MCF 10A (cell line): ENCODE measurements around the gene PPP1R1C. TPM values are rescaled to one million over a fixed set of nuclear protein-coding genes. Genes with fewer than 3 reads are reported as not detected.

Experiments used
- BruUV-seq: library from RNA; stranded (reverse); fragments of 400-500 nt; replicated peaks from 2 replicates; lab custom pipeline; 2021; lab: Mats Ljungman, UMichigan
- CTCF ChIA-PET: fragments of 300-600 bp; sonication (Branson Sonifier 250); formaldehyde crosslinking; extraction: SDS; loops from one replicate; lab custom pipeline; 2021; ENCODE audit warnings: antibody characterized with exemption, inconsistent platforms; lab: Yijun Ruan, JAX
- POLR2A ChIA-PET: fragments of 300-600, 350-650 bp; sonication (Branson Sonifier 250); formaldehyde crosslinking; extraction: SDS; loops from one replicate; lab custom pipeline; 2020; ENCODE audit warnings: antibody characterized with exemption, inconsistent platforms; lab: Yijun Ruan, JAX
- DNase-seq: peaks from one replicate; pipeline ENCODE4 v3.0.0-alpha.2; 2018; ENCODE audit not compliant: unreplicated experiment
- H3K27ac Mint-ChIP-seq: one replicate; pipeline ENCODE4 v1.8.0; 2022; ENCODE audit warnings: mild to moderate bottlenecking, low read depth, mixed read lengths; ENCODE audit not compliant: unreplicated experiment
- H3K27me3 Mint-ChIP-seq: one replicate; pipeline ENCODE4 v1.8.0; 2022; ENCODE audit warnings: mixed read lengths; ENCODE audit not compliant: insufficient read depth, unreplicated experiment
- H3K36me3 Mint-ChIP-seq: one replicate; pipeline ENCODE4 v1.8.0; 2022; ENCODE audit warnings: mild to moderate bottlenecking, moderate library complexity, mixed read lengths; ENCODE audit not compliant: insufficient read depth, unreplicated experiment
- H3K4me1 Mint-ChIP-seq: one replicate; pipeline ENCODE4 v1.8.0; 2022; ENCODE audit warnings: mixed read lengths; ENCODE audit not compliant: insufficient read depth, unreplicated experiment
- H3K4me3 Mint-ChIP-seq: one replicate; pipeline ENCODE4 v1.8.0; 2022; ENCODE audit warnings: mild to moderate bottlenecking, moderate library complexity, mixed read lengths; ENCODE audit not compliant: unreplicated experiment
- H3K9me3 Mint-ChIP-seq: one replicate; pipeline ENCODE4 v1.8.0; 2022; ENCODE audit warnings: mixed read lengths; ENCODE audit not compliant: unreplicated experiment
- intact Hi-C: fragments of 100-400 bp; cut with micrococcal nuclease; formaldehyde crosslinking; loops from 2 replicates; pipeline ENCODE4 v1.14.1; 2022
- total RNA-seq: library from RNA; stranded (reverse); gene quantifications from 2 replicates; pipeline ENCODE4 v1.2.3, GENCODE V29; 2022
- TF ChIP-seq, protein P1 (sequence below): fragments of 200-600 bp; IDR thresholded peaks from one replicate; pipeline ENCODE4 v1.8.0; 2022; ENCODE audit warnings: antibody characterized with exemption, mild to moderate bottlenecking; ENCODE audit not compliant: unreplicated experiment

Gene PPP1R1C
- total RNA-seq, 1 experiment from 2014 or later, result not detected

DNA sequence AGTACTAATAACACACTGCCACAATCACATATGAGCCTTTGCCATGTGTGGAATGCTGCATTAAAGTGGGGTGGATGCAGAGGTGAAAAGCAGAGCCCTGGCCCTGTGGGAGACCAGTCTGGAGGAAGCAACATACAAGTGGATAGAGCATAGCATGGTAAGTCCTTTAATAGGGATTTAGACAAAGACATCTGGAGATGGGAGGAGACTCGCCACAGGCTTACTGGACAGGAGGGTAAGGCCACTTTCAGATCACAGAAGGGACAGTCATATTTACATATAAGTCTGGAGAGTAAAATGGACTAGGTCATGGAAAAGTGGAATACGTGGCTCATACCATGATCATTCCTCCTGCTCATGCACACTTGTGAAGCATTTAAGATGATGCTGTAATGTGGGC lies 84.3 kb downstream of the PPP1R1C start:
- TF ChIP-seq, protein P1, sequence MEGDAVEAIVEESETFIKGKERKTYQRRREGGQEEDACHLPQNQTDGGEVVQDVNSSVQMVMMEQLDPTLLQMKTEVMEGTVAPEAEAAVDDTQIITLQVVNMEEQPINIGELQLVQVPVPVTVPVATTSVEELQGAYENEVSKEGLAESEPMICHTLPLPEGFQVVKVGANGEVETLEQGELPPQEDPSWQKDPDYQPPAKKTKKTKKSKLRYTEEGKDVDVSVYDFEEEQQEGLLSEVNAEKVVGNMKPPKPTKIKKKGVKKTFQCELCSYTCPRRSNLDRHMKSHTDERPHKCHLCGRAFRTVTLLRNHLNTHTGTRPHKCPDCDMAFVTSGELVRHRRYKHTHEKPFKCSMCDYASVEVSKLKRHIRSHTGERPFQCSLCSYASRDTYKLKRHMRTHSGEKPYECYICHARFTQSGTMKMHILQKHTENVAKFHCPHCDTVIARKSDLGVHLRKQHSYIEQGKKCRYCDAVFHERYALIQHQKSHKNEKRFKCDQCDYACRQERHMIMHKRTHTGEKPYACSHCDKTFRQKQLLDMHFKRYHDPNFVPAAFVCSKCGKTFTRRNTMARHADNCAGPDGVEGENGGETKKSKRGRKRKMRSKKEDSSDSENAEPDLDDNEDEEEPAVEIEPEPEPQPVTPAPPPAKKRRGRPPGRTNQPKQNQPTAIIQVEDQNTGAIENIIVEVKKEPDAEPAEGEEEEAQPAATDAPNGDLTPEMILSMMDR, result no peak
- POLR2A ChIA-PET, result no interaction called here
- CTCF ChIA-PET, result no interaction called here
- Mint-ChIP-seq H3K4me3 (no peak overlapping the region), H3K36me3 (peaks cover 6% of the 10 kb centered on the region), H3K27ac (no peak overlapping the region), H3K9me3 (no peaks in the 10 kb centered on the region), H3K27me3 (no peaks in the 10 kb centered on the region), H3K4me1 (peaks cover 16% of the 10 kb centered on the region)
- intact Hi-C loops, result loop anchor here (10.0 kb wide), 1 partner anchor 1945 kb away; no protein-coding TSS in a partner anchor
- no peak for DNase-seq
- no TSS peak for BruUV-seq

DNA sequence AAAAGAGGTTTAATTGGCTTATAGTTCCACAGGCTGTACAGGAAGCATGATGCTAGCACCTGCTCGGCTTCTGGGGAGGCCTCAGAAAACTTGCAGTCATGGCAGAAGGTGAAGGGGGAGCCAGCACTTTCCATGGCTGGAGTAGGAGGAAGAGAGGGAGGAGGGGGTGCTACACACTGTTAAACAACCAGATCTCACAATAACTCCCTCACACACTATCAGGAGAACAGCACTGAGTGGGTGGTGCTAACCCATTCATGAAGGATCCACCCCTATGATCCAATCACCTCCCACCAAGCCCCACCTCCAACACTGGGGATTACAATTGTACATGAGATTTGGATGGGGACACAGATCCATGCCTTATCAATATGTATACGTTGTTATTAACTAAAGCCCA lies 85.1 kb downstream of the PPP1R1C start:
- no peaks in the 10 kb centered on the region for H3K9me3 Mint-ChIP-seq
- CTCF ChIA-PET, result no interaction called here
- H3K27ac Mint-ChIP-seq, result no peak overlapping the region
- peaks cover 6% of the 10 kb centered on the region for H3K36me3 Mint-ChIP-seq
- intact Hi-C loops, result loop anchor here (10.0 kb wide), 1 partner anchor 1946 kb away; no protein-coding TSS in a partner anchor
- no peak overlapping the region for H3K4me3 Mint-ChIP-seq
- TF ChIP-seq, protein P1, result no peak
- POLR2A ChIA-PET, result no interaction called here
- no TSS peak for BruUV-seq
- no peaks in the 10 kb centered on the region for H3K27me3 Mint-ChIP-seq
- no peak for DNase-seq
- peaks cover 16% of the 10 kb centered on the region for H3K4me1 Mint-ChIP-seq

GRCh38 chr2:182072861-182073260 lies 87.2 kb downstream of the PPP1R1C start:
- no TSS peak for BruUV-seq
- Mint-ChIP-seq H3K27ac (no peak overlapping the region), H3K36me3 (no peaks in the 10 kb centered on the region), H3K9me3 (no peaks in the 10 kb centered on the region), H3K4me3 (no peak overlapping the region), H3K27me3 (no peaks in the 10 kb centered on the region), H3K4me1 (no peaks in the 10 kb centered on the region)
- ChIA-PET POLR2A (no interaction called here), CTCF (interaction anchor here (0.5 to 1.0 kb wide), 4 partner anchors 9 to 577 kb away, joined by 3 to 4 read pairs (median 3); no protein-coding TSS in a partner anchor)
- TF ChIP-seq, protein P1, result no peak
- intact Hi-C loops, result loop anchor here (10.0 kb wide), 1 partner anchor 1948 kb away; no protein-coding TSS in a partner anchor
- no peak for DNase-seq

DNA sequence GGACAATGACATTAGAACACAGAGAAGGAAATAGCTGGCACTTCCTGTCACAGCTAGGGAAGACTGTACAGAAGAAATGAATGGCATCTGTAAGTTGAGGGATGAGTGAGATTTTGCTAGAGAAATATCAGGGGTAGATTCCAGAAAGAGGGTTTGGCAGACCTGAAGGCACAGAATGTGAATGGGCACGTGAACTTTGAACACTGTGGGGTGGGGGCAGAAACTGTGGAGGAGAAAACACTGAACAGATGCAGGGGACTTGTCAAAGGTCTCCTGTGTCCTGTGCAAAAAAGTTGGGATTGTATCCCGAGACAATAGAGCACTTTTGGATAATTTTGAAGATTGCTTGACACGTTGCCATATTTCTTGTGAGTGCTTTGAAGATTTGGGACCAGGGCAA lies 88.0 kb downstream of the PPP1R1C start:
- Mint-ChIP-seq H3K4me3 (no peak overlapping the region), H3K9me3 (no peaks in the 10 kb centered on the region), H3K27me3 (no peaks in the 10 kb centered on the region), H3K36me3 (no peaks in the 10 kb centered on the region), H3K27ac (no peak overlapping the region), H3K4me1 (no peaks in the 10 kb centered on the region)
- intact Hi-C loops, result loop anchor here (10.0 kb wide), 1 partner anchor 1949 kb away; no protein-coding TSS in a partner anchor
- POLR2A ChIA-PET, result no interaction called here
- TF ChIP-seq, protein P1, result no peak
- no TSS peak for BruUV-seq
- CTCF ChIA-PET, result interaction anchor here (0.5 to 1.0 kb wide), 3 partner anchors 9 to 72 kb away, joined by 3 to 4 read pairs (median 3); no protein-coding TSS in a partner anchor
- no peak for DNase-seq
